ENCODE data around the gene OR2C1. TPM values are rescaled to one million over a fixed set of nuclear protein-coding genes. Genes with fewer than 3 reads are reported as not detected.

The OR2C1 gene
- total and polyA plus RNA-seq, 9 donors: 0.06 to 0.50 (median 0.28) TPM; not detected in 1

GRCh38 chr16:3321816-3322215 is 33.9 kb upstream of the OR2C1 start:
- Histone ChIP-seq H3K4me1 (ENCODE audit: insufficient read depth) (no peaks in the 10 kb centered on the region), H3K4me3 (no peak overlapping the region), H3K36me3 (peaks cover 6% of the 10 kb centered on the region), H3K27me3 (no peaks in the 10 kb centered on the region), H3K27ac (no peak overlapping the region), H3K9me3 (peaks cover 10 to 51% of the 10 kb centered on the region in 2 donors)
- TF ChIP-seq POLR2A (IDR thresholded peaks at IDR 0.05) (no peak), CTCF (IDR thresholded peaks at IDR 0.05) (no peak), EP300 (IDR thresholded peaks at IDR 0.05) (no peak)
- 59 to 62% (median 61%) methylated on average over 2 of the region's 2 CpGs for WGBS, 3 donors
- intact Hi-C loops (cut with DNase I): no loop called here
- no peak for DNase-seq

- intact Hi-C loops (cut with DNase I): no loop called here
- Histone ChIP-seq H3K36me3 (no peaks in the 10 kb centered on the region), H3K27me3 (no peaks in the 10 kb centered on the region), H3K4me3 (no peak overlapping the region), H3K27ac (no peak overlapping the region), H3K4me1 (ENCODE audit: insufficient read depth) (no peaks in the 10 kb centered on the region), H3K9me3 (peaks cover 0 to 4% of the 10 kb centered on the region in 2 donors)
- WGBS, 3 donors: 82 to 87% (median 85%) methylated on average over 4 of the region's 4 CpGs
- TF ChIP-seq POLR2A (IDR thresholded peaks at IDR 0.05) (no peak), CTCF (IDR thresholded peaks at IDR 0.05) (no peak), EP300 (IDR thresholded peaks at IDR 0.05) (no peak)
- DNase-seq: no peak
Observed at GRCh38 chr16:3327514-3327913, 28.2 kb upstream of the OR2C1 start.

GRCh38 chr16:3328104-3328503 is 27.6 kb upstream of the OR2C1 start:
- Histone ChIP-seq H3K4me1 (ENCODE audit: insufficient read depth) (no peaks in the 10 kb centered on the region), H3K9me3 (peaks cover 0 to 4% of the 10 kb centered on the region in 2 donors), H3K4me3 (no peak overlapping the region), H3K27me3 (no peaks in the 10 kb centered on the region), H3K27ac (no peak overlapping the region), H3K36me3 (no peaks in the 10 kb centered on the region)
- no peak for DNase-seq
- intact Hi-C loops (cut with DNase I): no loop called here
- TF ChIP-seq POLR2A (IDR thresholded peaks at IDR 0.05): no peak
- 35 to 58% (median 40%) methylated on average over 3 of the region's 3 CpGs for WGBS, 3 donors

GRCh38 chr16:3328643-3329042 is 27.0 kb upstream of the OR2C1 start:
- H3K27me3 ChIP-seq: no peaks in the 10 kb centered on the region
- H3K27ac ChIP-seq: no peak overlapping the region
- no peak overlapping the region for H3K4me3 ChIP-seq
- peaks cover 0 to 4% of the 10 kb centered on the region in 2 donors for H3K9me3 ChIP-seq
- intact Hi-C loops (cut with DNase I): no loop called here
- H3K4me1 ChIP-seq (ENCODE audit: insufficient read depth): no peaks in the 10 kb centered on the region
- 51 to 68% (median 59%) methylated on average over 2 of the region's 2 CpGs for WGBS, 3 donors
- no peak for TF ChIP-seq EP300 (IDR thresholded peaks at IDR 0.05)
- no peak for TF ChIP-seq CTCF (IDR thresholded peaks at IDR 0.05)
- no peak for TF ChIP-seq POLR2A (IDR thresholded peaks at IDR 0.05)
- DNase-seq: no peak
- H3K36me3 ChIP-seq: no peaks in the 10 kb centered on the region

- TF ChIP-seq CTCF (IDR thresholded peaks at IDR 0.05): no peak
- no peak for TF ChIP-seq EP300 (IDR thresholded peaks at IDR 0.05)
- Histone ChIP-seq H3K9me3 (no peaks in the 10 kb centered on the region), H3K27me3 (no peaks in the 10 kb centered on the region), H3K27ac (no peak overlapping the region), H3K4me1 (ENCODE audit: insufficient read depth) (no peaks in the 10 kb centered on the region), H3K36me3 (no peaks in the 10 kb centered on the region), H3K4me3 (no peak overlapping the region)
- intact Hi-C loops (cut with DNase I): no loop called here
- 58 to 72% (median 64%) methylated on average over 2 of the region's 2 CpGs for WGBS, 3 donors
- no peak for DNase-seq
Observed at GRCh38 chr16:3346041-3346440, 9.6 kb upstream of the OR2C1 start.
